SK-N-MC (cell line): ENCODE measurements around the gene MAP3K3.

ENCODE experiments used
- EZH2 ChIP-seq: fragments of 200-600 bp; sonication (generic); IDR thresholded peaks from one replicate; pipeline ENCODE4 v1.6.1; 2017; ENCODE audit warnings: antibody characterized with exemption
- POLR2AphosphoS5 ChIP-seq: IDR thresholded peaks from 2 replicates; pipeline ENCODE4 v1.6.1; 2012; ENCODE audit warnings: mild to moderate bottlenecking, low read depth, low read length, borderline replicate concordance

- TF ChIP-seq POLR2AphosphoS5 = no peak
- TF ChIP-seq EZH2 = no peak
Observed at GRCh38 chr17:63634163-63634562, 11.9 kb downstream of the MAP3K3 start.
